HepG2 (cell line): ENCODE measurements around the gene ZNF433. TPM values are rescaled to one million over a fixed set of nuclear protein-coding genes. Genes with fewer than 3 reads are reported as not detected.
A peak's percentile ranks its signal among the peaks of the same experiment; 100 is the strongest.

Experiments used
- CEBPG ChIP-seq: IDR thresholded peaks from 2 replicates; pipeline ENCODE4 v1.6.1; 2016
- FOXA1 ChIP-seq, 2 experiments: fragments of 450-650 bp in 1 of 2; sonication (generic) in 1 of 2; formaldehyde crosslinking in 1 of 2; IDR thresholded peaks; 2 replicates each; pipeline versions ENCODE4 v1.4.0 to v1.6.1; 2016 to 2020; ENCODE audit warnings: missing genetic modification reagents in 1 of 2
- FOXO1 ChIP-seq: sonication (generic); formaldehyde crosslinking; IDR thresholded peaks from 2 replicates; pipeline ENCODE4 v1.4.0; 2020; ENCODE audit warnings: missing genetic modification reagents
- FOXP1 ChIP-seq, 2 experiments: fragments of 450-650 bp in 1 of 2; IDR thresholded peaks; 2 replicates each; pipeline ENCODE4 v1.6.1; 2017 to 2018; ENCODE audit warnings: antibody characterized with exemption in 1 of 2
- HMG20B ChIP-seq: conservative IDR thresholded peaks from 2 replicates; pipeline ENCODE4 v1.6.1; 2016; ENCODE audit warnings: missing genetic modification reagents, missing compliant biosample characterization
- JUN ChIP-seq: sonication (generic); formaldehyde crosslinking; IDR thresholded peaks from 2 replicates; pipeline ENCODE4 v1.4.0; 2020; ENCODE audit warnings: mild to moderate bottlenecking, missing genetic modification reagents
- KLF6 ChIP-seq: IDR thresholded peaks from 2 replicates; pipeline ENCODE4 v1.8.0; 2016; ENCODE audit warnings: missing biosample characterization, missing genetic modification reagents
- LCORL ChIP-seq, 2 experiments: fragments of 450-650 bp in 1 of 2; sonication (generic) in 1 of 2; formaldehyde crosslinking in 1 of 2; IDR thresholded peaks; 2 replicates each; pipeline versions ENCODE4 v1.5.0 to v1.6.1; 2017 to 2020; ENCODE audit warnings: antibody characterized with exemption in 1 of 2, missing genetic modification reagents in 1 of 2
- POGZ ChIP-seq: sonication (generic); formaldehyde crosslinking; IDR thresholded peaks from 2 replicates; pipeline ENCODE4 v1.4.0; 2020; ENCODE audit warnings: mild to moderate bottlenecking, missing genetic modification reagents
- PPARG ChIP-seq: conservative IDR thresholded peaks from 2 replicates; pipeline ENCODE4 v1.6.1; 2016; ENCODE audit warnings: missing biosample characterization, missing genetic modification reagents
- SMARCC2 ChIP-seq: fragments of 450-650 bp; IDR thresholded peaks from 2 replicates; pipeline ENCODE4 v1.6.1; 2017; ENCODE audit warnings: antibody characterized with exemption, mild to moderate bottlenecking
- SOX5 ChIP-seq: IDR thresholded peaks from 2 replicates; pipeline ENCODE4 v1.6.1; 2016; ENCODE audit warnings: borderline replicate concordance
- TEAD3 ChIP-seq: optimal IDR thresholded peaks from 2 replicates; pipeline ENCODE3; 2016; ENCODE audit warnings: borderline replicate concordance
- ZNF614 ChIP-seq: IDR thresholded peaks from 2 replicates; pipeline ENCODE4 v1.6.1; 2018; ENCODE audit warnings: missing biosample characterization, missing genetic modification reagents, inconsistent platforms, borderline replicate concordance
- polyA plus RNA-seq, 8 experiments: library from polyadenylated mRNA; depleted of rRNA in 3 of 8; stranded (reverse) in 7 of 8; unstranded in 1 of 8; fragments of >200 nt; fragmentation: Illumina TruSeq in 4 of 8; extraction: Trizol in 4 of 8; gene quantifications; 2 replicates each; pipeline versions ENCODE4 v1.2.1 to v1.2.3, GENCODE V29; 2011 to 2016; ENCODE audit warnings: low read depth in 4 of 8, missing spikeins in 1 of 8, mixed read lengths in 1 of 8; ENCODE audit not compliant: insufficient read depth in 1 of 8
- total RNA-seq, 5 experiments: library from RNA; depleted of rRNA; stranded (reverse); fragments of >200 nt; fragmentation: Illumina TruSeq; extraction: Trizol; gene quantifications; 2 replicates each; pipeline ENCODE4 v1.2.3, GENCODE V29; 2016; ENCODE audit warnings: low read depth in 1 of 5
- TF ChIP-seq, protein P1 (sequence below): sonication (generic); formaldehyde crosslinking; IDR thresholded peaks from 2 replicates; pipeline ENCODE4 v1.4.0; 2020; ENCODE audit warnings: missing genetic modification reagents
- TF ChIP-seq, protein P2 (sequence below): sonication (generic); formaldehyde crosslinking; IDR thresholded peaks from 2 replicates; pipeline ENCODE4 v1.5.1; 2020; ENCODE audit warnings: missing genetic modification reagents, mild to moderate bottlenecking, borderline replicate concordance

Gene ZNF433
- total and polyA plus RNA-seq, 2 of the 13 experiments (the other 11 are each of a cell fraction or from before 2014, with no cell fraction given), result 1.8 to 4.9 TPM

DNA sequence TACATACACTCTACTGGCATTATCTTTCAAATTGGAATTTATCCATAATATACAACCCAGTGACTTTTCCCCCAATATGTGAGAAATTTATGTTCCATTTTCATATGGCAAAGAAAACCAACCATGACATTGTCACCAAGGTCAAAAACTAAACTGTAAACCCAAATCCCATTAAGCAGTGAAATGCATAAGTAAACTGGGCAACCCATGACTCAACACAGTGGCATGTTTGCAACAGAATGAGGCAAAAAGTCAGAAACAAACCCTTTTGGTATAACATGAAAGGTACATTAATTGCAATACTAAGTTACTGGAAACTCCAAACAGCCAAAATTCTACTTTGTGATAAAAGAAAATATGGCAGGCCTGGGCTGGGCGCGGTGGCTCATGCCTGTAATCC is 12.4 kb upstream of the ZNF433 start (continued):
- TF ChIP-seq FOXA1 (IDR thresholded peaks at IDR 0.05), result no peak
- TF ChIP-seq FOXA1 (CRISPR knock-in tag; IDR thresholded peaks at IDR 0.05), result peak; percentile 56
- TF ChIP-seq JUN, result 0 out of 2 replicates have a peak, but pooled peaks have one; percentile 33
- no peak for TF ChIP-seq FOXP1 (IDR thresholded peaks at IDR 0.05)
- TF ChIP-seq FOXP1 (CRISPR knock-in tag; IDR thresholded peaks at IDR 0.05), result peak; percentile 45
- TF ChIP-seq, protein P1, sequence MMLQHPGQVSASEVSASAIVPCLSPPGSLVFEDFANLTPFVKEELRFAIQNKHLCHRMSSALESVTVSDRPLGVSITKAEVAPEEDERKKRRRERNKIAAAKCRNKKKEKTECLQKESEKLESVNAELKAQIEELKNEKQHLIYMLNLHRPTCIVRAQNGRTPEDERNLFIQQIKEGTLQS (CRISPR knock-in tag), result peak; percentile 59
- TF ChIP-seq TEAD3 (CRISPR knock-in tag), result peak; percentile 96
- peak; percentile 70; the same call in 1 of the 2 replicates for TF ChIP-seq LCORL (IDR thresholded peaks at IDR 0.05)
- peak; percentile 52; the same call in 1 of the 2 replicates for TF ChIP-seq LCORL (CRISPR knock-in tag; IDR thresholded peaks at IDR 0.05)
- no peak for TF ChIP-seq SMARCC2
- peak; percentile 42 for TF ChIP-seq CEBPG (CRISPR knock-in tag)
- TF ChIP-seq PPARG (CRISPR knock-in tag), result peak; percentile 94
- TF ChIP-seq SOX5 (CRISPR knock-in tag), result 0 out of 2 replicates have a peak, but pooled peaks have one; percentile 44
- 0 out of 2 replicates have a peak, but pooled peaks have one; percentile 22 for TF ChIP-seq KLF6 (CRISPR knock-in tag)
- TF ChIP-seq HMG20B (CRISPR knock-in tag), result no peak
- peak; percentile 16; the same call in 1 of the 2 replicates for TF ChIP-seq FOXO1 (CRISPR knock-in tag)
- TF ChIP-seq POGZ (CRISPR knock-in tag), result no peak
- TF ChIP-seq, protein P2, sequence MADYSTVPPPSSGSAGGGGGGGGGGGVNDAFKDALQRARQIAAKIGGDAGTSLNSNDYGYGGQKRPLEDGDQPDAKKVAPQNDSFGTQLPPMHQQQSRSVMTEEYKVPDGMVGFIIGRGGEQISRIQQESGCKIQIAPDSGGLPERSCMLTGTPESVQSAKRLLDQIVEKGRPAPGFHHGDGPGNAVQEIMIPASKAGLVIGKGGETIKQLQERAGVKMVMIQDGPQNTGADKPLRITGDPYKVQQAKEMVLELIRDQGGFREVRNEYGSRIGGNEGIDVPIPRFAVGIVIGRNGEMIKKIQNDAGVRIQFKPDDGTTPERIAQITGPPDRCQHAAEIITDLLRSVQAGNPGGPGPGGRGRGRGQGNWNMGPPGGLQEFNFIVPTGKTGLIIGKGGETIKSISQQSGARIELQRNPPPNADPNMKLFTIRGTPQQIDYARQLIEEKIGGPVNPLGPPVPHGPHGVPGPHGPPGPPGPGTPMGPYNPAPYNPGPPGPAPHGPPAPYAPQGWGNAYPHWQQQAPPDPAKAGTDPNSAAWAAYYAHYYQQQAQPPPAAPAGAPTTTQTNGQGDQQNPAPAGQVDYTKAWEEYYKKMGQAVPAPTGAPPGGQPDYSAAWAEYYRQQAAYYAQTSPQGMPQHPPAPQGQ (CRISPR knock-in tag), result no peak
- TF ChIP-seq ZNF614 (CRISPR knock-in tag), result peak; percentile 50; the same call in 1 of the 2 replicates
